ENCODE measurements around the gene RPL28.
A peak's percentile ranks its signal among the peaks of the same experiment; 100 is the strongest.

RPL28 gene

DNA sequence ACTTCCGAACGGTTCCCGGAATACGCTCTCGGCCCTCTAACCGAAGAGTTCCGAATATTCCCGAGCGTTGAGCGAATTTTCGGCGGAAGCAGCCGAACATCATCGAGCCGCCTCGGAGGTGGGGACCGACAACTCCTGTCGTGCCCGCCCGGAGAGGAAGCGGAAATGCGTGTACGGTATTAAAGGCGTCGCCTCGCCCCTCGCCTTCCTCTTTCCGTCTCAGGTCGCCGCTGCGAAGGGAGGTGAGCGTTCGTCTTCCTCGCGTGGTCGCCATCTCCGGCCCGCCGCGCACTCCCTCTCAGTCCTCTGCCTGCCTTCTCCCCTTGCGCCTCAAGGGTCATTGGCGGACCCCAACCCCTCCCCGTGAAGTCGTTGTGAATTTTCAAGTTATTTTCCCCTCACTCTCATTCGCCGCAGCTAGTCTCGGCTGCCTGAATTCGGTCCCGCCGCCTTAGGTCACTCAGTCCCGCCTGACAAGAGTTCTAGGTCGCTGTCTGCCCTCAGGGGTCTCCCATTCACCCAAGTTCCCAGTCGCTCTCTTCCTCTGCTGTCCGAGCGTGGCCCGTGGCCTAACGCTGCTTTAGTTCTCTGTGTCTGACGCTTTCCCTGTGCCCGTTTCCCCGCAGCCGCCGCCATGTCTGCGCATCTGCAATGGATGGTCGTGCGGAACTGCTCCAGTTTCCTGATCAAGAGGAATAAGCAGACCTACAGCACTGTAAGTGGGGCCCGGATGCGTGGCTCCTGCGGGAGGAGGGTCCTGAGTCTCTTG, at the start of gene RPL28:
TSS of gene RPL28 (plus strand) at position 209 of the 769 bp plus-strand sequence. CDS start at position 635, 426 bp downstream.
- Histone ChIP-seq H3K27me3 (ENCODE audit: control insufficient read depth, insufficient read depth, low read length) (peaks cover 16% of the 10 kb centered on the region), H3K4me3 (ENCODE audit: low read length) (peak within 1 kb of the TSS; percentile 97), H3K4me1 (ENCODE audit: control insufficient read depth, low read depth, low read length) (peaks cover 14% of the 10 kb centered on the region), H3K9ac (ENCODE audit: low read length) (peak within 1 kb of the TSS; percentile 86), H3K9me3 (ENCODE audit: control insufficient read depth, low read depth, low read length) (no peaks in the 10 kb centered on the region), H3K36me3 (ENCODE audit: control insufficient read depth, low read depth, low read length) (peaks cover 29% of the 10 kb centered on the region), H3K27ac (ENCODE audit: low read length) (peak within 1 kb of the TSS; percentile 70)

DNA sequence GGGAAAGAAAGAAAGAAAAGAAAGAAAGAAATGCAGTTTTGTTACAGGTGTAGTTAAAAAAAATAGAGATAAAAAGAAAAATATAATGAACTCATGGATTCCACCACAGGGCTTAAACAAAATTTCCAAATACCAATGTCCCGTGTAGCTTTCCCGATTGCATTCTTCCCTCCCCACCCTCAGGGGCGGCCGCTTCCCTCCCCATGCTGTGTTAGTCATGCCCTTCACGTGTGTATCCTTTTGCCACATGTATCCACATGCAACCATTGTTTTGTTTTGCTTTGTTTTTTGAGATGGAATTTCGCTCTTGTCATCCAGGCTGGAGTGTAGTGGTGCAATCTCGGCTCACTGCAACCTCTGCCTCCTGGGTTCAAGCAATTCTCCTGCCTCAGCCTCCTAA, 49.6 kb upstream of the RPL28 start:
- Histone ChIP-seq H3K27me3 (ENCODE audit: control insufficient read depth, insufficient read depth, low read length) (no peaks in the 10 kb centered on the region), H3K27ac (ENCODE audit: low read length) (no peak overlapping the region), H3K36me3 (ENCODE audit: control insufficient read depth, low read depth, low read length) (no peaks in the 10 kb centered on the region), H3K9ac (ENCODE audit: low read length) (no peak overlapping the region), H3K4me3 (ENCODE audit: low read length) (no peak overlapping the region), H3K9me3 (ENCODE audit: control insufficient read depth, low read depth, low read length) (no peaks in the 10 kb centered on the region), H3K4me1 (ENCODE audit: control insufficient read depth, low read depth, low read length) (no peaks in the 10 kb centered on the region)

DNA sequence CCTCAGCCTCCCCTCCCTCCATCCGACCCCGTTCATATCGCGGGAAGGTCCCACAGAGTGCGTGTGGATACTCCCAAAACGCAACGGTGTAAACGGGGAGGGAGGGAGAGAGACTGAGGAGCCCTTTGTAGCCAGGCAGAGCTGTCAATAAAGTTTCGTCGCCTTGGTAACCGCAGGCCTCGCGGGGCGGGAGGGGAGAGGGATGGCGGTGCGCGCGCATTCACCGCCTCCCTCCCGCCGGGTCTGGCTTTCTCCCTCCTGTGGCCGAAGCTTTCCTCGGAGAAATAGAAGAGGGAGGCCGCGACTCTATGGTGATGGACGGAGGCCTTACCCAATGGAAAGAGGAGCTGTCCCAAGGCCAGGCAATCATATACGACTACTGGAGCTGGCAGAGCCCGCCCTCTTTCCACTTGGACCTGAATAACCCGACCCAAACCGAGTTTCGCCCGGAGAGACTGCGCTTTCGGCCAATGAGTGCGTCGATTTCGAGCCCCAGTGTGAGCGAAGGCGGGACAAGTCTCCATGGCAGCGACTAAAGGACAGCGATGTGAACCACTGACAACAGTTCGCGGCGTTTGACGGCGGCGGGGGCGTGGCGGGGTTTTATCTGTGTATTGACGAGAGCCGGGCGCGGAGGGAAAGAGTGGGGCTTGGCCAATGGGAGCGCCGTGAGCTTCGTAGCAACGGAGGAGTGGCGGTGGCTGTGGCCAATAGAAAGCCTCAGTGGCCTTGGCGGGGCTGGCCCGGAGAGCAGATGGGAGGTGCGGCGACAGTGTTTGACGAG, 46.4 kb upstream of the RPL28 start, which contains the start of gene KMT5C:
TSS of gene KMT5C (plus strand) at position 772 of the 784 bp plus-strand sequence. CDS start 2,061 bp downstream, outside the sequence.
- Histone ChIP-seq H3K9ac (ENCODE audit: low read length) (peak within 1 kb of the TSS; percentile 95), H3K27ac (ENCODE audit: low read length) (peak within 1 kb of the TSS; percentile 97), H3K9me3 (ENCODE audit: control insufficient read depth, low read depth, low read length) (no peaks in the 10 kb centered on the region), H3K4me3 (ENCODE audit: low read length) (peak within 1 kb of the TSS; percentile 74), H3K27me3 (ENCODE audit: control insufficient read depth, insufficient read depth, low read length) (no peaks in the 10 kb centered on the region), H3K4me1 (ENCODE audit: control insufficient read depth, low read depth, low read length) (peaks cover 5% of the 10 kb centered on the region), H3K36me3 (ENCODE audit: control insufficient read depth, low read depth, low read length) (peaks cover 14% of the 10 kb centered on the region)

DNA sequence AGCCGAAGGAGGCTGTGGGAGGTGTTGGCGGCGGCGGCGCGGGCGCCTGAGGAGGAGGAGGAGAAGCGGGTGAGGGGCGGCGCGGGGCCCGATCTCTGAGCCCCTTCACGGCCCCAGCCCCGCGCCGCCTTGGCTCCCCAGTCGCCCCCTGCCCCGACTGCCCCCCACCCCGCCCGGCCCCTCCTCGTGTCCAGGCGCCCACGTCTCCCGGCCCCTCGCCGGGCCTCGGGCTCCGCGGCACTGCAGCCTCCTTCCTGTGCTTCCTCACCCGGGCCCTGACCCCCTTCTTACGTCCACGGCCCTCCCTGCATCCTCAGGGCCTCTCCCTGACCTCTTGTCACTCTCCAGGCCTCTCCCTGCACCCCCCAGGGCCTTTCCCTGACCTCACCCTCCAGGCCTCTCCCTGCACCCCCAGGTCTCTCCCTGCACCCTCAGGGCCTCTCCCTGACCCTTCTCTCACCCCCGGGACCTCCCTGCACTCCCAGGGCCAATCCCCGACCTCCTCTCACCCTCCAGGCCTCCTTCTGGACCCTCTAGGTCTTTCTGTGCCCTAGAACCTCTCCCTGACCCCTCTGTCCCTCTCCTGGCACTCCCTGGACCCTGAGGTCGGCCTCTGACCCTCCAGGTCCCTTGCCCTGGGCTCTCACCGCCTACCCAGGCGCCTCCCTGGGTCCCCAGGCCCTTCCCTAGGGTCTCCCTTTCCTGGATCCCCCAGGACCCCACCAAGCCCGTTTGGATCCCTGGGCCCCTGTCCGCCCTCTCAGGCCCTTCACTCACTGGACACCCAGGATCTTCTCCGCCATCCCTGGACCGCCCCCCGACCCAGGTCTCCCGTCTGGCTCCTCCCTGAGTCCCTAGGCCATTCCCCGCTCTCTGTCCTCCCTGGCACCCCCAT, 45.6 kb upstream of the RPL28 start:
- Histone ChIP-seq H3K4me1 (ENCODE audit: control insufficient read depth, low read depth, low read length) (peaks cover 5% of the 10 kb centered on the region), H3K4me3 (ENCODE audit: low read length) (peak overlapping the region; percentile 74), H3K9me3 (ENCODE audit: control insufficient read depth, low read depth, low read length) (no peaks in the 10 kb centered on the region), H3K27ac (ENCODE audit: low read length) (peak overlapping the region; percentile 45), H3K36me3 (ENCODE audit: control insufficient read depth, low read depth, low read length) (peaks cover 14% of the 10 kb centered on the region), H3K9ac (ENCODE audit: low read length) (peak overlapping the region; percentile 70), H3K27me3 (ENCODE audit: control insufficient read depth, insufficient read depth, low read length) (no peaks in the 10 kb centered on the region)

DNA sequence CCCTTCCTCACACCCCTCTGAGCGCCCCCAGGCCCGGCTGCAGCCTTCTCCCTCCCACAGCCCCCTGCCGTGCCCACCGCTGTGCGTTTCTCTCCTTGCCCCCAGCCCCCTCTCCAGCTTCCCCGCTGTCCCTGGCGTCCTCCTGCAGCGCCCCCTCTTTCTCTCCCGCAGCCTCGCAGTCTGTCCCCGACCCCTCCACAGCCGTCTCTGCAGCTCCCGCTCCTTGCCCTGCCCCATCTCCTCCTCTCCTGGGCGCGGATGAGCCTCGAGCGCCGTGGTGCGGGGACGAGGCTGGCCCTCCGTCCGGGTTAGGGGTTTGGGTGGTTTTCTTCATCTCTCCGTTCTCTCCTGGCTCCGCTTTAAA, 45.0 kb upstream of the RPL28 start:
- peaks cover 14% of the 10 kb centered on the region for H3K36me3 ChIP-seq (ENCODE audit: control insufficient read depth, low read depth, low read length)
- peaks cover 5% of the 10 kb centered on the region for H3K4me1 ChIP-seq (ENCODE audit: control insufficient read depth, low read depth, low read length)
- no peaks in the 10 kb centered on the region for H3K9me3 ChIP-seq (ENCODE audit: control insufficient read depth, low read depth, low read length)
- peak overlapping the region; percentile 70 for H3K9ac ChIP-seq (ENCODE audit: low read length)
- H3K27ac ChIP-seq (ENCODE audit: low read length): no peak overlapping the region
- peak overlapping the region; percentile 74 for H3K4me3 ChIP-seq (ENCODE audit: low read length)
- H3K27me3 ChIP-seq (ENCODE audit: control insufficient read depth, insufficient read depth, low read length): no peaks in the 10 kb centered on the region

DNA sequence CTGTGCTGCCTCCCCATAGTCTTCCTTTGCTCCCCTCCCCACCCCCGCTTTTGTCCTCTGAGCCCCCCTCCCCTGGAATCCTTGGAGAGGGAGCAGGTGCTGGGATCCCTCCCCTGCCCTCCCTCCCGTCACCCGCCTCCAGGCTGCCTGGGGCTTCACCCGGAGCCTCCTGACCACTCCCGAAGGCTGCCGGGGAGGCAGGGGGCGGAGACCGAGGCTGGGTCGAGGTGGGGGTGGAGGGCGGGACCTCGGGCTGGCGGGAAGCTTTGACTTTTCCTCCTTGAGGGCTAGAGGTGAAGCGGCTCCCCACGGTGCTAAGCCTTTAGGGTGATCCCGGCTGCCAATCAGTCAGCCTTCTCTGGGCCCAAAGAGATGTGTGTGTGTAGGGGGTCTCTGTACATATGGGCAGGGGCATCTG, 44.6 kb upstream of the RPL28 start:
- Histone ChIP-seq H3K27ac (ENCODE audit: low read length) (no peak overlapping the region), H3K4me1 (ENCODE audit: control insufficient read depth, low read depth, low read length) (peaks cover 5% of the 10 kb centered on the region), H3K27me3 (ENCODE audit: control insufficient read depth, insufficient read depth, low read length) (no peaks in the 10 kb centered on the region), H3K4me3 (ENCODE audit: low read length) (peak overlapping the region; percentile 74), H3K9ac (ENCODE audit: low read length) (peak overlapping the region; percentile 45), H3K9me3 (ENCODE audit: control insufficient read depth, low read depth, low read length) (no peaks in the 10 kb centered on the region), H3K36me3 (ENCODE audit: control insufficient read depth, low read depth, low read length) (peaks cover 14% of the 10 kb centered on the region)

DNA sequence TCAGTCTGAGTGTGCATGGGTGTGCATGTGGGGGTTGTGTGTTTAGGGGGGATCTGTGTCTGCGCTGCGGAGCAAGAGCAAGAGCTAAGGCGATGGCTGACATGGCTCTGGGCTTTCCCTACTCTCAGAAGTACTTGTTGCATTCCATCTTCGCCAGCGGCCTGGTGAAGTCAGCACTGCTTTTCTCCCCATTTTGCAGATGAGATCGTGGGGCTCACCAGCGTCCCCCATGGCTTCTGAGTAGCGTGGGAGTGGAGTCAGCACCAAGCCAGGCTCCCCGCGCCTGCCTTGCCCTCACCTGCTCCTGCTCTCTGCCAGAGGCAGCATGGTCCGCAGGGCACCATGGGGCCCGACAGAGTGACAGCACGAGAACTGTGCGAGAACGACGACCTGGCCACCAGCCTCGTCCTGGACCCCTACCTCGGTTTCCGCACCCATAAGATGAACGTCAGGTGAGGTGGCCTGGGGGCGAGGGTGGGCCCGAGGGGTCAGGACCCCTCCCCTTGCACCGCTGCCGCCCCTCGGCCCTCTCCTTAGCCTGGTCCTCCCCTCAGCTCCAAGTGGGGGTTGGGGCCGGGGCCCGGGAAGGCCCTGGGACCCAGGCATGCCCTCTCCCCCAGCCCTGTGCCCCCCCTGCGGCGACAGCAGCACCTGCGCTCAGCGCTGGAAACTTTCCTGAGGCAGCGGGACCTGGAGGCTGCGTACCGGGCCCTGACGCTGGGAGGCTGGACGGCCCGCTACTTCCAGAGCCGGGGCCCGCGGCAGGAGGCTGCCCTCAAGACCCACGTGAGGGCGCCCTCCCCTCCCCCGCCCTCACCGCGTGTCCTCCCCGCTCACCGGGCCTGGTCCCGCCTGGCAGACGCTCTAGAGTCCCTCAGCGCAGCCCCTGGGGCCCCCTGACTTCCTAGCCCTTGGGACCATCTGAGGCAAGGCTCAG, 43.9 kb upstream of the RPL28 start:
- Histone ChIP-seq H3K27ac (ENCODE audit: low read length) (no peak overlapping the region), H3K4me3 (ENCODE audit: low read length) (peak overlapping the region; percentile 74), H3K27me3 (ENCODE audit: control insufficient read depth, insufficient read depth, low read length) (no peaks in the 10 kb centered on the region), H3K9ac (ENCODE audit: low read length) (no peak overlapping the region), H3K36me3 (ENCODE audit: control insufficient read depth, low read depth, low read length) (peaks cover 14% of the 10 kb centered on the region), H3K4me1 (ENCODE audit: control insufficient read depth, low read depth, low read length) (peaks cover 5% of the 10 kb centered on the region), H3K9me3 (ENCODE audit: control insufficient read depth, low read depth, low read length) (no peaks in the 10 kb centered on the region)

DNA sequence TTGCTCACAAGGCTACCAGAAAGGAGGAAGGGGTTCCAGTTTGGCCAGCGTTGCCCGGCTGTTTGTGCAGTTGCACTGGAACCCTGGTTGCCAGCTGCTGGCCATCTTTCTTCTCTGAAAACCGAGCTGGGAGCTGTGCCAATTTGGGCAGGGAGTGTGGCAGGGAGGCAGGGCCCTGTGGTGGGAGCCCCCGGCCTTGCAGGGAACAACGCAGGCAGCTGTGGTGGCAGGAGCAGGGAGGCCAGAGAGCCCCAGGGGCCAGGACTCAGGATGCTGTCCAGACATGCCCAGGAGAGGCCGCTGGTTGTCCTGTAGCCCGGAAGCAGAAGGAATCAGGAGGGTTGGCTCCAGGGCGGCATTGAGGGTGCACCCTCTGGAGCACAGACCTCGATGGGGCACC, 41.3 kb upstream of the RPL28 start:
- Histone ChIP-seq H3K9ac (ENCODE audit: low read length) (no peak overlapping the region), H3K9me3 (ENCODE audit: control insufficient read depth, low read depth, low read length) (no peaks in the 10 kb centered on the region), H3K27ac (ENCODE audit: low read length) (no peak overlapping the region), H3K27me3 (ENCODE audit: control insufficient read depth, insufficient read depth, low read length) (no peaks in the 10 kb centered on the region), H3K36me3 (ENCODE audit: control insufficient read depth, low read depth, low read length) (peaks cover 14% of the 10 kb centered on the region), H3K4me3 (ENCODE audit: low read length) (no peak overlapping the region), H3K4me1 (ENCODE audit: control insufficient read depth, low read depth, low read length) (peaks cover 23% of the 10 kb centered on the region)

DNA sequence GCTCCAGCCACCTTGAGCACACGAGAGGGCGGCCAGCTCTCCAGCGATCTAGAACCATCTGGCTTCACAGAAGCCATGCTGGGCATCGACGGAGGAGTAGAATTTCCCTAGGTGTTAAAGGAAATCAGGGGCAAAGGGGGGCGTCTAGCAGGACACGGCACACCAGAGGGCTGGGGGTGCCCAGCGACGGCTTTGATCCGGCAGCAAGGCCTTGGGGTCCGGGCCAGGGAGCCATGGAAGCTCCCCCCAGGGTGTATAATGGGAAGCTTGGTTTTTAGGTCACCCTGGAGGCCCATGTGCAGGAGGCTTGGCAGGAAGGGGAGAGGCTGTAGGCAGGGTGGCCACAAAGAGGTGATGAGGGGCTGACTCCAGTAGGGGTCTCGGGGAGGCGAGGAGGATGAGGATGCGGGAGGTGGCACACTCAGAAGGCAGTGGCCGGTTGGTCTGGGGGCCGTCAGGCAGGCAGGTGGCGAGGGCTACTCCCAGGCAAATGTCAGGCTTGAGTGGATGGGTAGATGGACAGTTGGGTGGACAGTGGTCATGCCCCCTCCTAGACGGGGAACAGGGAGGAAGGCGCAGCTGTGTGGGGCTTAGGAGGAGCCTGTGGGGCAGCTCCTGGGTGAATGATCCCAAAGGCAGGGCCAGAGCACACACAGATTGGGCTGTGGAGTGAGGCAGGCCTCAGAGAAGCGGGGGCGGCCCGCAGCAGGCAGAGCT, 40.5 kb upstream of the RPL28 start:
- H3K36me3 ChIP-seq (ENCODE audit: control insufficient read depth, low read depth, low read length): peaks cover 14% of the 10 kb centered on the region
- no peaks in the 10 kb centered on the region for H3K9me3 ChIP-seq (ENCODE audit: control insufficient read depth, low read depth, low read length)
- H3K4me1 ChIP-seq (ENCODE audit: control insufficient read depth, low read depth, low read length): peaks cover 23% of the 10 kb centered on the region
- H3K27ac ChIP-seq (ENCODE audit: low read length): no peak overlapping the region
- no peaks in the 10 kb centered on the region for H3K27me3 ChIP-seq (ENCODE audit: control insufficient read depth, insufficient read depth, low read length)
- H3K9ac ChIP-seq (ENCODE audit: low read length): no peak overlapping the region
- no peak overlapping the region for H3K4me3 ChIP-seq (ENCODE audit: low read length)
